CD4-positive, alpha-beta T cell treated with Interferon gamma for 1 hour (primary cell): ENCODE data around the gene KLF16.

Experiments used
- DNase-seq: peaks from one replicate; pipeline ENCODE4 v3.0.0-alpha.2; 2020

KLF16 gene

GRCh38 chr19:1866693-1867348, 3.4 kb upstream of the KLF16 start:
- DNase-seq = no peak

DNA sequence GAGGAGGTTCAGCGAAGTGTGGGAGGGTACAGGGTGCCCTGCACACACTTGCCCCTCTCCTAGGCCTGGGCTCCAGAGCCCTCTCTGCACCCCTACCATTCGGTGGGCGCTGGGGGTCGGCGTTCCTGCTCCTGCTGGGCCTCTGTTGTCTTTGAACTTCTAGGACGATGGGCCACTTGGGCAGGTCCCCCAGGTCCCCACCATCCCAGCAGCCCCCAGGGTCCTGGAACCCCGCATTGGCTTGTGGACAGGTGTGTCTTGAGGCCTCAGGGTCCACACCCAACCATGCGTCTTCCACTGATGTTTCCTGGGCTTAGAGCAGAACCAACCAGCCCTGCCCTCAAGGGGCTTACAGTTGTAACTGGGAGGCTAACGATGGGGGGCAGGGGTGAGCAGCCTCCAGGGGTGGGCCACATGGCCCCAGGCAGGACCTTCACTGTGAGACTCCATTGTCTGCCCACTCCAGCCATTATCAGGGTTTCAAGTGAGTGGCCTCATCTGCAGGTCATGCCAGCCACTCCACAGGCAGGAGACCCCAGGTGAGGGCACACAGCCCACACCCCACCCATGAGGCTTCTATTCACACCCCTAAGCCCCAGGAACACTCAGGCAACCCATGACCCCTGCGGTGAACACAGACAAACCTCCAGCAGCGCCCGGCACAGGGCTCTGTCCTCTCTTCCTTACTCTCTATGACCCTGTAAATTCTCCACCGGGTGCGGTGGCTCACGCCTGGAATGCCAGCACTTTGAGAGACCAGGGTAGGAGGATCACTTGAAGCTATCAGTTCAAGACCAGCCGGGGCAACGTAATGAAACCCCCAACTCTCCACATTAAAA, 2.0 kb upstream of the KLF16 start:
- DNase-seq = no peak

GRCh38 chr19:1864480-1865171, 1.2 kb upstream of the KLF16 start:
- DNase-seq = peak; percentile 71

DNA sequence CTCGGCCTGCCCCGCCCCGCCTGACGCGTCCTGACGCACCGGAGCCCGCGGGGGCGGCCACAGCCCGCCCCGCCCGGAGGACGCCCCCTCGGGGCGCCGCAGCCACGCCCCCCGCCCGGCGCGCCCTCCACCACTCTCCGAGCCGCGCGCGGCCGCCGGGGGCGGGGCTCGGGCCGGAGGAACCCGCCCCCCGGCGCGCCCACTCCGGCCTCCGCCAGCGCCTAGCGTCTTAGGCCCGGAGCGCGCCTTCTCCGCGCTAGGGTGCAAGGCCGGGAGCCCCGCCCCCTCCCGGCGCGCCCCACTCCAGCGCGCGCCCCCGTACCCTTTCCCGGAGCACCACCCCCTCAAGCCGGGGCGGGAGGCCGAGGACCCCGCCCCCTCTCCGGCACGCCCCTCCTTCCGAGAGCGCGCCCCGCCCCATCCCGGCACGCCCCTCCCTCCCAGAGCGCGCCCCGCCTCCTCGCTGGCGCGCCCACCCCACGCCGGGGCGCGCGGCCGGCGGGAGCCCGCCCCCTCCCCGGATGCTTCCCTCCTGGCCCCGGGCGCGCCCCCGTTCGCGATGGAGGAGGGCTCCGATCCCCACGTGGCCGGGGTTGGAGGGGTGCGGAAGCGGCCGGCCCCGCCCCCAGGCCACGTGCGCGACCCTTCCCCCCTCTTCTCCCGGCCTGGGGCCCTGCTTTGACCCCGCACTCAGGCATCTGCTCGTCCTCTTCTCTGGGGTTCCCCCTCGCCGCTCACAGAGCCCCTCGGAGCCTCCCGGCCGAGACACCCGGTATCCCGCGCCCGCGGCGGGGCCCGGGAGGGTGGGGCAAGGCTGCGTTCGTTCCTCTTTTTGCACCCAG, 480 bp upstream of the KLF16 start:
- peak; percentile 91 for DNase-seq

DNA sequence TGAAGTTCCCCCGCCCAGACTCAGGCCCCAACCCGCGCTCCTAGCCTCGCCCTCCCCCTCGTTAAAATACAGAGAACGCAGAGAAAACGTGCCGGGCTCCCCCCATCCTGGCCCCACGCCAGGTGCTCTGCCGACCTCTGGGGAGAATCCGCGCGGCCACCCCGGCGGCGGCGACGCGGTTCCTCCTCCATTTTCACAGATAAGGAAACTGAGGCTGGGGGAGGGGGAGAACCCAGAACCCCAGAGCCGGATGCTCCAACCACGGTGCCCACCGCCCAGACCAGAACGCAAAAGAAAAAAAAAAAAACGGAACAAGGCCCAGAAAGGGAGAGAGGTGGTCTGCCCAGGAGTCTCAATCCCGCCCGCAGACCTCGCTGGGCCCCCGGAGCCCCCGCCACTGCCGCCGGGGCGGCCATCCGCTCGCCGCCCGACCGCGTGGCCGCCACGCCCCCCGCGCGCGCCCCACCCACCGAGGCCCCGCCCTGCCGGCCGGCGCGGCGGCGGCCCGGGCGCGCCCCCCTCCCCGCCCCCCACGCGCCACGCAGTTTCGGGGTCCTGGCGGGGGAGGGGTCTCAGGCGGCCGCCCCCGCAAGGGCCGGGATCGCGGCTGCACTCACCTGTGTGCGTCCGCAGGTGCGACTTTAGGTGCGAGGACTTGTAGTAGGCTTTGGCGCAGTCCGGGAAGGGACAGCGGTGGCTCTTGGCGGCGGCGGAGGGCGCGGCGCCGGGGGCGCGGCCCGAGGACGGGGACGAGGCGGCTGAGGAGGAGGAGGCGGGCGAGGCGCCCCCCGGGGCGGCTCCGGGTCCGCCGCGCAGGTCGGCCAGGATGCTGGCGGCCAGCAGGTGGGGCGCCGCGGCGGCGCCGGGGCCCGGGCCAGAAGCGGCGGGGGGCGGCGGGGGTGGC, 703 bp downstream of the KLF16 start:
- peak; percentile 54 for DNase-seq

GRCh38 chr19:1862068-1862423, 1.3 kb downstream of the KLF16 start:
- no peak for DNase-seq

- no peak for DNase-seq
These were observed 1.8 kb downstream of the KLF16 start for GRCh38 chr19:1861599-1862031.

GRCh38 chr19:1860821-1861598, 2.4 kb downstream of the KLF16 start:
- no peak for DNase-seq

GRCh38 chr19:1860042-1860775, 3.2 kb downstream of the KLF16 start:
- DNase-seq = peak; percentile 74

DNA sequence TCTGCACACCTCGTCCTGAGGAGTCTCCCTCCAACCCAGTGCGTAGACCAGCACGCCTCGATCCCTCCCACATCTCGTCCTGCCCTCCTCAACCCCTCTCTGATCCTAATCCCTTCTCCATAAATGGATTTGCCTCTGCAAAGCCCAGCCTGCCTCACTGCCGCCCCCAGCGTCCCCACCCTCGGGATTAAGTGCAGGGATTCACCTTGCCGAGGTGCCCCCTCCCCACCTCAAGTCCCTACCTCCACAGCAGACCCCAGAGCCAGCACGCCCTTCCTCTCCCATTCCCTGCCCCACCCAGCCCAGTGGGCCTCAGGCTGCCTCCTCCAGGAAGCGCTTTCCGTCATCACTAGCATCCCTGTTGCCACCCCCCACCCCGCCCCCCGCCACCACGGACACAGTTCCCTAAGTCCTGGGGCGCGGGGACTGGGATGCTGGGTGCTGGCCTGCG, 4.0 kb downstream of the KLF16 start:
- DNase-seq = no peak

DNA sequence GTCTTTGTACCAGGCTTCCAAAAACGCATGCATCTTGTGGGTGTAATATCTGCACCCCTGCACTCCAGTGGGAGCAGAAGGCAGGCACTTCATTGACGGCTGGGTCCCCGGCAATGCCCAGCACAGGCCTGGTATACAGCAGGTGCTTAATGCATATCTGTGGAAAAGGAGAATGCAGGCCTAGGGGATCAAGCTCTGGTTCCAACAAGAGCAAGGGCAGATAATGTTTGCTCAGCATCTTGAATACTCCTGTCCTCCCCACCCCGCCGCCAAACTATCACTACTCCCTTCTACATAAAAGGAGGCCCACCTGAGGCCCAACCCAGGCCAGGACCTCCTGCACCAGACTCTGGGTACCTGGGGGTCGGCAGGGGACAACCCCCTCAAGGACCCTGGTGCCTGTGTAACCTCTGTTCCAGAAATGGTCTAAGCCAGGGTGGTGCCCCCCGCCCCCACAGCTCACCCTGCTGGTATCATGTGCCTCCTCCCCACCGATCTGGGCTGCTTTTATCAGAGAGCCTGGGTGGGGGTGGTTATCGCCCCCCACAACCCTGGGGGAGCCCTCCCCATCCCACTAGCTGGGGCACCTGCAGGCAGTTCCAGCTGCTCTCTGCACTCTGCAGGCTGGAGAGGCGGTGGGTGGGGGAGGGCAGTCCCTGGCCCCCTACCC, 4.8 kb downstream of the KLF16 start:
- DNase-seq = no peak

DNA sequence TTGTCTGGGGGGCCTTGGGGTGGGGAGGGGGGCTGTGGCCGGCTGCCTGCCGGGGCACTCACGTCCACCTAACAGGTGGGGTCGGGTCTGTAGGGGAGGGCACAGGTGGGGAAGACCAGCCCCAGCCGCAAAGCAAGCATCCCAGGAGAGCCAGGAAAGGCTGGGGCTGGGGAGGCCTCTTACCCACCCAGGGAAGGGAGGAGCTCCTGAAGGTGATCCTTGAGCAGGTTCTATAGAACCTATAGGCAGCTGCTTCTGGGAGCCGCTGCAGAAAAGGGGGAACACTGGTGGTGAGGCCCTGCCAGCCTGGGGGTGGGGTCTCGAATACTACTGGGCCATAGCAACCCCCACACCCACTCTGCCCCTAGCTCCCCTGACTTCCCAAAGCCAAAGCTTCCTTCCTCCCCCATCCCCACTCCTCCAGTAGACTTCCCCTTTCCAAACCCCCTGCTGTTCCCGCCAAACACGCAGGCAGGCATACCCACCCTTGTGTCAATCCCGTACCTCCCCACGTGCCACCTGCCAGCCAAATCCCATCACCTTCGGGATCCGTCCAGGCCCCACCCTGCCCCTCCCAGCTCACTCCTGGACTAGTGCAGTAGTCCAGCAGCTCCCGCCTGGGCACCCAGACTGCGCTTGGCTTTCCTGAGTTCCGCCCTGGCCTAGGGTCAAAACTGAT, 5.6 kb downstream of the KLF16 start:
- DNase-seq = no peak

GRCh38 chr19:1856698-1857603, 6.4 kb downstream of the KLF16 start:
- DNase-seq = peak; percentile 74

DNA sequence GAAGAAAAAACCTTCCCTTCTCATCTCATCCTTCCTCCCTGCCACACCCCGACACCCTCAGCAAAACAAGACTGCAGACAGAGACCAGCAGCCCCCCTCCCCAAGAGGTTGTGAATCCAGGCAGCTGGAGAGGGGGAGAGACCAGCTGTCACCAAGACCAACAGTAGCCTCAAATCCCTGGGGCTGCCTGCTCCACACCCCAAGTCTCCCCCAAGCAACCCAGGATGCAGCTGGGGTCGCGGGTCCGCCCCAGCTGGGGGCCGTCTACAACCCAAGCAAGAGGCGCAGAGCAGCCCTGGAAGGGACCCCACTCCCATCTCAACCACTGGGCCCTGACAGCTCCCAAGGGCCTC, 7.1 kb downstream of the KLF16 start:
- DNase-seq = no peak

DNA sequence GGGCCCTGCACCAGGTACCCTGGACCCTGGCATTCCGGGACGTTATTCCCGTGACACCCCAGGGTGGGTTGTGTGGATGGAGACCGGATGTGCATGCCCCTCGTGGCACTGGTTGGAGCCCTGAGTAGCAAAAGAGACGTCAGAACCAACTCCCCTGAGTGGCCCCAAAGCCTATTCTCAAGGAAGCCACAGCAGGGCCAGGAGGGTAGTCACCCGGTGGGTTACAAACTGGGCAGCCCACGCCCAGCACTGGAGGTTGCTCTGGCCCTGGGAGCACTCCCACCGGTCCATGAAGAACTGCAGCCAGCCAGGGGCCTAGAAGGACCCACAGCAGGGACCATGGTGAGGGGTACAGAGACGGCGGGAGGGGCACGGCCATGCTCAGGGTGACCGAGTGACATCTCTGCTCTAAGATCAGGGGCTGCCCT, 7.5 kb downstream of the KLF16 start:
- no peak for DNase-seq

DNA sequence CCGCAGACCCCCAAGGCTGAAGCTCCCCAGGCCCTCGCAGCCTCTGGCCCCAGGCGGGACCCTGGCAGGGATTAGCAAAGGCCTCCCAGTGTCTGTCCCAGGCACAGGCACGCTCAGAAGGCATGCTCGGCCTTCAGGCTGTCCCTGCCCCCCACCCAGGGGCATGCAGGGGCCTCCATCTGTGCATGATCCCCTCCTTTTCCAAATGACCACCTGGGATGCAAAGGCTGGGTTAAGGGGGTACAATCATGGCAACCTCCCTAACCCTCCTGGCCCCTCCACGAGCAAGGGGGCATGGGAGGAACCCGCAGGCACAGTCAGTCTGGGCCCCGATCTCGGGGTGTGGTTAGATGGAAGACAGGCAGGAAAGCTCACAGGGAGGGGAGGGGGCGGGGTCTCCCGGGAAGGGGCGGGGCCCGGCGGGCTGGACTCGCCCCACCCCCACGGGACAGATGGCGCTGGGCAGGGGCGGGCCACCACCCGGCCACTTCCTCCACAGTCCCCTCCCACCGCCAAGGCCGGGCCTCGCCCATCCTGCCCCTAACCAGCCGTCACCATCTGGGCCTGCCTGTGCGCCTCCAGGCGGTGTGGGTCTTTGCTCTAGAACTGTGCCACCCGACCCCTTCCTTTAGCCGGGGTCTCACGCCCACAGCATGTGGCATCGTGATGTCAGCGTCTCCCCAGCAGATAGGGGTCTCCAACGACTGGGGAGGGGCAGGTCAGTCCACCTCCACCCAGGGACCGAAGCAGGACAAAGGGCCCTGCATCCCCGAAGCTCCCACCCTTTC, 8.1 kb downstream of the KLF16 start:
- peak; percentile 89 for DNase-seq

- DNase-seq = no peak
These were observed 8.8 kb downstream of the KLF16 start for GRCh38 chr19:1854542-1855039.
